ENCODE measurements around the gene WRAP73. TPM values are rescaled to one million over a fixed set of nuclear protein-coding genes. Genes with fewer than 3 reads are reported as not detected.

The WRAP73 gene
- total RNA-seq, 1 donor from 2014 or later: 15.6 TPM

GRCh38 chr1:3631320-3632260 lies 18.3 kb downstream of the WRAP73 start:
- peaks cover 20% of the 10 kb centered on the region for H3K36me3 Mint-ChIP-seq (ENCODE audit: low read depth, unreplicated experiment)
- H3K36me3 ChIP-seq (ENCODE audit: insufficient read depth, low read length): peaks cover 11% of the 10 kb centered on the region

DNA sequence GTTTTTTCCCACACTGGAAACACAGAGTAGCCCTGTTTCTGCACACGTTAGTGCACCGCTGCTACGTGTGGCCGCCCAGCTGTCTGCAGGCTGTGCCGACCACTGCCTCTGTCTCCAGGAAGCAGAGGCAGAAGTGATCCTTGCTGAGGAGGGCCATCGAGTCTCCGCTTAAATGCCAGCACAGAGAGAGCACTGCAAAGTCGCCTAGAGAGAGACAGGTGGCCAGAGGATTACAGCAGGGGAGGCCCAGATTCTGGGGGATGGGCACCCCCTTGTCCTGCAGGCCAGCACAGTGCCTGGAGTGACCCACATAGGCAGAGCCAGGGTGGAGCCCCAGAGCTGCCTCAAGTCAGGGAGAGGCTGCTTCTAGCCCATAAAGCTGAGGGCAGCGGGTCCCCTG lies 19.0 kb downstream of the WRAP73 start:
- peaks cover 7% of the 10 kb centered on the region for H3K36me3 ChIP-seq (ENCODE audit: insufficient read depth, low read length)
- FAIRE-seq: no peak
- H3K27ac Mint-ChIP-seq (ENCODE audit: unreplicated experiment): no peak overlapping the region

More at GRCh38 chr1:3631320-3632260, 18.3 kb downstream of the WRAP73 start:
- Mint-ChIP-seq H3K9me3 (ENCODE audit: unreplicated experiment) (no peaks in the 10 kb centered on the region), H3K4me1 (ENCODE audit: low read depth, unreplicated experiment) (no peaks in the 10 kb centered on the region), H3K27me3 (ENCODE audit: low read depth, unreplicated experiment) (no peaks in the 10 kb centered on the region), H3K4me3 (ENCODE audit: unreplicated experiment) (no peak overlapping the region), H3K27ac (ENCODE audit: unreplicated experiment) (no peak overlapping the region)
- no peak for TF ChIP-seq EZH2 (IDR thresholded peaks at IDR 0.05; ENCODE audit: insufficient read depth, low read length)
- Histone ChIP-seq H3K9ac (ENCODE audit: low read length) (no peak overlapping the region), H3K4me2 (ENCODE audit: low read length) (no peak overlapping the region), H3K9me3 (ENCODE audit: insufficient read depth, low read depth, low read length) (no peaks in the 10 kb centered on the region), H4K20me1 (ENCODE audit: insufficient read depth, low read length) (peaks cover 10% of the 10 kb centered on the region), H3K79me2 (ENCODE audit: insufficient read depth, low read length) (no peaks in the 10 kb centered on the region), H3K4me1 (ENCODE audit: insufficient read depth, low read length) (no peaks in the 10 kb centered on the region), H2AFZ (ENCODE audit: low read depth, low read length) (no peak overlapping the region), H3K4me3 (ENCODE audit: insufficient read depth, low read depth, low read length) (no peak overlapping the region), H3K27ac (ENCODE audit: low read depth, low read length) (no peak overlapping the region), H3K27me3 (ENCODE audit: insufficient read depth, low read length) (no peaks in the 10 kb centered on the region)
- no peak for DNase-seq (ENCODE audit: low read depth)
- FAIRE-seq: no peak

DNA sequence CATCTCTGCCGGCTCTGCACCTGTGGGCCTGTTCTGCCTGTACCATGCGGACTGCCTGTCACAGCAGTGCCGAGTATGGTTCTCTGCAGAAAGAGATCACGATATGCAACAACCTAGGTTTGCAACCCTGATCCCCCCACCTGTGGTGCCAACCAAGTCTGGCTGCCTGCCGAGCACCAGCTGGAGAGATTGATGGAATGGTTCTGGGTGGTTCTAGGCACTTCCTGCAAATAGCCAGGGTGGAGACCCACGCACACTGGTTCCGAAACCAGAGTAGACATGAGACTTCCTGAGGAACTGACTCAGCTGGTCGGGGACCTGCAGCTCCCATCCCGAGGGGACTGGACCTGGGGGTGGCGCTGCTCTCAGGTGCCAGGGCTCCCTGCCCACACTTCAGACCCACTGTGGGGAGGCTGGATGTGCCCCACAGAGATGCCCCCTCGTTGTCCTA lies 19.7 kb downstream of the WRAP73 start:
- H3K9me3 ChIP-seq (ENCODE audit: insufficient read depth, low read depth, low read length): no peaks in the 10 kb centered on the region
- no peaks in the 10 kb centered on the region for H3K27me3 Mint-ChIP-seq (ENCODE audit: low read depth, unreplicated experiment)
- FAIRE-seq (no peak), DNase-seq (ENCODE audit: low read depth) (no peak)
- H3K36me3 ChIP-seq (ENCODE audit: insufficient read depth, low read length): peaks cover 7% of the 10 kb centered on the region
- H3K9ac ChIP-seq (ENCODE audit: low read length): no peak overlapping the region
- peaks cover 7% of the 10 kb centered on the region for H3K4me1 ChIP-seq (ENCODE audit: insufficient read depth, low read length)
- H3K27ac ChIP-seq (ENCODE audit: low read depth, low read length): no peak overlapping the region
- no peak overlapping the region for H3K27ac Mint-ChIP-seq (ENCODE audit: unreplicated experiment)
- no peaks in the 10 kb centered on the region for H3K4me1 Mint-ChIP-seq (ENCODE audit: low read depth, unreplicated experiment)
- peaks cover 16% of the 10 kb centered on the region for H4K20me1 ChIP-seq (ENCODE audit: insufficient read depth, low read length)
- TF ChIP-seq, protein P1, sequence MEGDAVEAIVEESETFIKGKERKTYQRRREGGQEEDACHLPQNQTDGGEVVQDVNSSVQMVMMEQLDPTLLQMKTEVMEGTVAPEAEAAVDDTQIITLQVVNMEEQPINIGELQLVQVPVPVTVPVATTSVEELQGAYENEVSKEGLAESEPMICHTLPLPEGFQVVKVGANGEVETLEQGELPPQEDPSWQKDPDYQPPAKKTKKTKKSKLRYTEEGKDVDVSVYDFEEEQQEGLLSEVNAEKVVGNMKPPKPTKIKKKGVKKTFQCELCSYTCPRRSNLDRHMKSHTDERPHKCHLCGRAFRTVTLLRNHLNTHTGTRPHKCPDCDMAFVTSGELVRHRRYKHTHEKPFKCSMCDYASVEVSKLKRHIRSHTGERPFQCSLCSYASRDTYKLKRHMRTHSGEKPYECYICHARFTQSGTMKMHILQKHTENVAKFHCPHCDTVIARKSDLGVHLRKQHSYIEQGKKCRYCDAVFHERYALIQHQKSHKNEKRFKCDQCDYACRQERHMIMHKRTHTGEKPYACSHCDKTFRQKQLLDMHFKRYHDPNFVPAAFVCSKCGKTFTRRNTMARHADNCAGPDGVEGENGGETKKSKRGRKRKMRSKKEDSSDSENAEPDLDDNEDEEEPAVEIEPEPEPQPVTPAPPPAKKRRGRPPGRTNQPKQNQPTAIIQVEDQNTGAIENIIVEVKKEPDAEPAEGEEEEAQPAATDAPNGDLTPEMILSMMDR (IDR thresholded peaks at IDR 0.05; ENCODE audit: insufficient read depth, low read depth, low read length): no peak
- TF ChIP-seq EZH2 (IDR thresholded peaks at IDR 0.05; ENCODE audit: insufficient read depth, low read length): no peak
- no peak overlapping the region for H3K4me3 ChIP-seq (ENCODE audit: insufficient read depth, low read depth, low read length)
- peaks cover 8% of the 10 kb centered on the region for H3K79me2 ChIP-seq (ENCODE audit: insufficient read depth, low read length)
- no peaks in the 10 kb centered on the region for H3K27me3 ChIP-seq (ENCODE audit: insufficient read depth, low read length)
- peaks cover 16% of the 10 kb centered on the region for H3K36me3 Mint-ChIP-seq (ENCODE audit: low read depth, unreplicated experiment)
- H3K4me2 ChIP-seq (ENCODE audit: low read length): no peak overlapping the region
- no peak overlapping the region for H2AFZ ChIP-seq (ENCODE audit: low read depth, low read length)
- no peak overlapping the region for H3K4me3 Mint-ChIP-seq (ENCODE audit: unreplicated experiment)
- H3K9me3 Mint-ChIP-seq (ENCODE audit: unreplicated experiment): no peaks in the 10 kb centered on the region

More for the DNA sequence above, 19.0 kb downstream of the WRAP73 start:
- Mint-ChIP-seq H3K27me3 (ENCODE audit: low read depth, unreplicated experiment) (no peaks in the 10 kb centered on the region), H3K4me1 (ENCODE audit: low read depth, unreplicated experiment) (no peaks in the 10 kb centered on the region), H3K4me3 (ENCODE audit: unreplicated experiment) (no peak overlapping the region), H3K9me3 (ENCODE audit: unreplicated experiment) (no peaks in the 10 kb centered on the region), H3K36me3 (ENCODE audit: low read depth, unreplicated experiment) (peaks cover 18% of the 10 kb centered on the region)
- peaks cover under 1% of the 10 kb centered on the region for H3K4me1 ChIP-seq (ENCODE audit: insufficient read depth, low read length)
- no peak overlapping the region for H3K27ac ChIP-seq (ENCODE audit: low read depth, low read length)
- H3K9ac ChIP-seq (ENCODE audit: low read length): no peak overlapping the region
- DNase-seq (ENCODE audit: low read depth): no peak
- H3K27me3 ChIP-seq (ENCODE audit: insufficient read depth, low read length): no peaks in the 10 kb centered on the region
- peaks cover 13% of the 10 kb centered on the region for H4K20me1 ChIP-seq (ENCODE audit: insufficient read depth, low read length)
- no peak overlapping the region for H3K4me3 ChIP-seq (ENCODE audit: insufficient read depth, low read depth, low read length)
- TF ChIP-seq EZH2 (IDR thresholded peaks at IDR 0.05; ENCODE audit: insufficient read depth, low read length): no peak
- TF ChIP-seq, protein P1 (IDR thresholded peaks at IDR 0.05; ENCODE audit: insufficient read depth, low read depth, low read length): no peak
- H3K79me2 ChIP-seq (ENCODE audit: insufficient read depth, low read length): peaks cover 2% of the 10 kb centered on the region
- H2AFZ ChIP-seq (ENCODE audit: low read depth, low read length): no peak overlapping the region
- no peak overlapping the region for H3K4me2 ChIP-seq (ENCODE audit: low read length)
- H3K9me3 ChIP-seq (ENCODE audit: insufficient read depth, low read depth, low read length): no peaks in the 10 kb centered on the region
